NCI-H345 treated with DMSO at 0.1 percent for 48 hours (cell line): ENCODE data around the gene ATP5MC2.
"Not testable (repeated sequence)": the region's sequence is repeated elsewhere in the genome, so short reads cannot be mapped to it uniquely, and the experiment has no call there.

Experiments used
- DNase-seq: peaks from one replicate; lab custom pipeline; 2025; ENCODE audit not compliant: unreplicated experiment; lab: John Stamatoyannopoulos, UW

ATP5MC2 gene

GRCh38 chr12:53695152-53696145, 19.6 kb upstream of the ATP5MC2 start:
- no peak for DNase-seq

GRCh38 chr12:53694756-53695151, 18.9 kb upstream of the ATP5MC2 start:
- no peak for DNase-seq

- no peak for DNase-seq
These were observed 12.3 kb upstream of the ATP5MC2 start for GRCh38 chr12:53688134-53688533.

- DNase-seq, result no peak
These were observed 10.6 kb upstream of the ATP5MC2 start for GRCh38 chr12:53686436-53686835.

GRCh38 chr12:53684654-53685220, 8.9 kb upstream of the ATP5MC2 start:
- no peak for DNase-seq

GRCh38 chr12:53683983-53684382, 8.1 kb upstream of the ATP5MC2 start:
- no peak for DNase-seq

- DNase-seq, result no peak
These were observed 7.6 kb upstream of the ATP5MC2 start for GRCh38 chr12:53683494-53683893.

- DNase-seq, result not testable (repeated sequence)
These were observed 4.2 kb upstream of the ATP5MC2 start for GRCh38 chr12:53680061-53680460.

- DNase-seq, result no peak
These were observed 1.9 kb upstream of the ATP5MC2 start for GRCh38 chr12:53677800-53678148.

GRCh38 chr12:53677016-53677799, 1.3 kb upstream of the ATP5MC2 start:
- no peak for DNase-seq

GRCh38 chr12:53676656-53677015, 753 bp upstream of the ATP5MC2 start:
- no peak for DNase-seq

- no peak for DNase-seq
These were observed 744 bp downstream of the ATP5MC2 start for GRCh38 chr12:53674977-53675700.

- no peak for DNase-seq
These were observed 4.9 kb downstream of the ATP5MC2 start for GRCh38 chr12:53670971-53671370.

- no peak for DNase-seq
These were observed 5.6 kb downstream of the ATP5MC2 start for GRCh38 chr12:53670308-53670707.

- no peak for DNase-seq
These were observed 8.8 kb downstream of the ATP5MC2 start for GRCh38 chr12:53667080-53667479.

- no peak for DNase-seq
These were observed 10.9 kb downstream of the ATP5MC2 start for GRCh38 chr12:53664936-53665335.

GRCh38 chr12:53664191-53664590, 11.7 kb downstream of the ATP5MC2 start:
- DNase-seq, result no peak

- no peak for DNase-seq
These were observed 15.8 kb downstream of the ATP5MC2 start for GRCh38 chr12:53660041-53660440.

GRCh38 chr12:53659571-53659981, 16.3 kb downstream of the ATP5MC2 start:
- DNase-seq, result no peak

GRCh38 chr12:53659011-53659551, 16.8 kb downstream of the ATP5MC2 start:
- DNase-seq, result peak; percentile 43

- no peak for DNase-seq
These were observed 18.8 kb downstream of the ATP5MC2 start for GRCh38 chr12:53657041-53657440.
